HG03103 (cell line): ENCODE results near the gene RASGRP3.

Experiments
- ATAC-seq: cut with Tn5 transposase; IDR thresholded peaks from one replicate; pipeline ENCODE4 v1.9.1; 2021; ENCODE audit warnings: low read depth; ENCODE audit not compliant: unreplicated experiment

RASGRP3 gene

DNA sequence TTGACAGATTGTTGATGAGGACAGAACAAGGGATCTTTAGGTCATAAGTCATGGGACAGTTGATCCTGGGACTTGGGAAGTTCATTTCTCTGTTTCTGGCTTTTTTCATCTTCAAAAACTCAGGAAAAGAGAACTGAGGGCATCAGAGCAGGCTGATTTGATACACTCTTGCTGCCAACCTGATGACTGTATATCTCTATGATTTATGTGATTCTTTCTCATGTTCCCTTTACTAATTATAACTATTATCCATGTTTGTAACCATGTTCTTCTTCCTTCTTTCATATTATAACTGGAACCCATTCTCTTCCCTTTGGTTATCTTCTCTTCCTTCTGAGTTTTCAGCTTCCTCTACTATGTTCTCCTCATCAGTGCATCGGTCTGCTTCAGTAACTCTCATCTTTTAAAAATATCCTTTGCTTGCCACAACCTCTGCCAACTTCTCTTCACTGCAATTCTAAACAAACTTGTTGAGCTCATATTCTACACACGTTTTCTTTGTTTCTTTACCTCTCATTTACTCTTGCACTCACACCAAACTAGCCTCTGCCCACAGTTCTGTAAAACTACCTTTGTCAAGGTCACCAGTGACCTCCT, 13.5 kb downstream of the RASGRP3 start:
- no peak for ATAC-seq

DNA sequence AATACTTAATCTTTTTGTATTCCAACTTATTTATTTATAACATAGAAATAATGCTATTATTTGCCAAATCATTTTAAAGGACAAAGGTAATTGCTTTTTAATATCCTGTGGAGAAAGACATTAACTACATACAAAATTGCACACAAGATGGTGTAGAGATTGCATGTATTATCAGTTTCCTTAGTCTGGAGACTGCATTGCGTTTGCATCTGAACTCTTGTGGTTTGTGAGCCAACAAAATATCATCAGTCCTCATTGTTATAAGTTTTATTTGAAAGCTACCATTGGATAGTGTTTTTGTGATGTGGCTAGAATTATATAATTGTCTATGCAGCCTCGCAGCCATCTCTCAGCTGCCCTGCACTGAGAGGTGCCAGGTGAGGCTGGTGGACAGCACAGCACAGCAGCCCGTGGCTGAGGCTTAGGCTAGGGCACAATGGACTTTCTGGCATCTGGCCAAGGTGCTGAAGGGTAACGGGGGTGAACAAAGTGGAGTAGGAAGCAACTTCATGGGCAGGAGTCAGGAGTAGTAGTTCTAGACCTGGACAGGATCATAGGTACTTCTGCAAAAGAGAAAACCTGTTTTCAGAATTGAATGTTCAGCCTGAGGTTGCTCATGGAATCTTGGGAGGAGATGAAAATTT, 15.1 kb downstream of the RASGRP3 start:
- no peak for ATAC-seq

DNA sequence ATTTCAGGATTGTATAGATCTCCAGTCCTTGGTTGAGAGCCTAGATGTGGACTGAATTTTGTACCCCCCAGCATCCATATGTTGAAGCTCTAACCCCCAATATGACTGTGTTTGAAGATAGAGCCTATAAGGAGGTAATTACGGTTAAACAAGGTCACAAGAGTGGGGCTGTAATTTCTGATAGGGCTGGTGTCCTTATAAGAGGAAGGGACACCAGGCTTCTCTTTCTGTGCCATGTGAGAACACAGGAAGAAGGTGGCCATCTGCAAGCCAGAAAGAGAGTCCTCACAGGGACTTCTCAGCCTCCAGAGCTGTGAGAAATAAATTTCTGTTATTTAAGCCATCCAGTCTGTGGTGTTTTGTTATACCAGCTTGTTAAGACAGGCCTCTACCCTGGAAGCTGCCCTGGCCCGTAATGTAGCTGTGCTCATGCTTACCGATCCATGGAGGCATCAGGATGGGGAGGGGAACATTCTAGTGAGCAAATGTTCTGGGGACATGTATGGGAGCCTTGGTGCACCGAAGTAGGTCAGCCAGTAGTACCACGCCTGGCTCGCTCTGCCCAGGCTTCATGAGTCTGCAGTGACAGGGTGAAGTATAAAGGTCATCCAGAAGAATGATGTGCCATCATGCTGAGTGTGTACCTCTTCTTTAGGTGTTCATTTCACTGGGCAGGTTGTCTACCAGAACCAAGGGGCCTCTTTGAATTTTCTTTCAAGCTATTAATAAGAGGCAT, 16.1 kb downstream of the RASGRP3 start:
- ATAC-seq: no peak

DNA sequence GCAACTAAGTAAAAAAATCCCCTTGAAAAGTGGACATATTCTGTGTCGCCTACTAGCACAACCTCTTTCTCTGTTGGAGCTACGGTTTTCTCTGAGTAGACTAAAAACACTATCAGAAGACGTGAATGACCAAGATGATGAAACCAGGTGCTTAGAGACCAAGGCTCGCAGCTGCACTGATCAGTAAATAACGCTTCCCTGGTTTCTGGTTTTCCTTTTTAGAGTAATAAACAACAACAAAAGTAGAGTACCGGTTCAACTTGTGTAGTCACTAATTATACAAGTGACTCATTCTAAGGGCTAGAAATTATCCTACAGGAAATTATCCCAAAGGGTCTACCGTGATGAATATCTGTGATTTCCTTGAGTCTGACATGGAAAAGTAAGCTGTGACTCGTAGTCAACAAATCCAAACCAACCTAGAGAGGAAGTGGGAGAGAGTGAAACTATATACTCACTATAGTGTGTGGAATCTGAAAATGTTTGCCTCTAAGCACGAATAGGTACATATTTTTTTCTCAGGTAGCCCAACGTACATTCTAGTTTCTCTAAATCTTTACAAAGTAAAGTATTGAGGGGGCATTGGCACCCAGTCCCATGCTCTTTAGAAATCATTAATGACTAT, 17.8 kb downstream of the RASGRP3 start:
- ATAC-seq: peak; percentile 47

DNA sequence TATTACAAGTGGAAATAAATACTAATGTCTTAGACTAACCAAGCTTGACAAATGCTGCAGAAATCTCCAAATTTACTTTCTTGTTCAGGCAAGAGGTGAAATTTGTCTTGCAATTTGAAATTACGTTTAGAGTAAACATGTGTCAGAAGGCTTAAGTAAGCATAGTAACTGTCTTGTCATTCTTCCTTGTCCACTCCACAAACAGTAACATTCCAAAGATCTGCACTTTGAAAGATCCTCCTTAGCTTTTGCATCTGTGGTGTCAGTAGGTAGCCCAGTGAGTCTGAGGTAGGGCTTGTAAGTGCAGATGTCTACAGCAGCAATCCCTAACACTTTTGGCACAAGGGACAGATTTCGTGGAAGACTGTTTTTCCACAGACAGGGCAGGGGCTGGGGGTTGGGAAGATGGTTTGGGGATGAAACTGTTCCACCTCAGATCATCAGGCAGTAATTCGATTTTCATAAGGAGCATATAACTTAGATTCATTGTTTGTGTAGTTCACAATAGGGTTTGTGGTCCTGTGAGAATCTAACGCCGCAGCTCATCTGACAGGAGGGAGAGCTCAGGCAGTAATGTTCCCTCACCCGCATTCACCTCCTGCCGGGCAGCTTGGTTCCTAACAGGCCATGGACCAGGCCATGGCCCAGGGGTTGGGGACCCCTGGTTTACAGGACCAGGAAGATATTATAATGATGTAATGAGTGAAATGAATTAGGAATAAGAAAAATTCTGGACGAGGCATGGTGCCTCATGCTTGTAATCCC, 18.6 kb downstream of the RASGRP3 start:
- no peak for ATAC-seq

DNA sequence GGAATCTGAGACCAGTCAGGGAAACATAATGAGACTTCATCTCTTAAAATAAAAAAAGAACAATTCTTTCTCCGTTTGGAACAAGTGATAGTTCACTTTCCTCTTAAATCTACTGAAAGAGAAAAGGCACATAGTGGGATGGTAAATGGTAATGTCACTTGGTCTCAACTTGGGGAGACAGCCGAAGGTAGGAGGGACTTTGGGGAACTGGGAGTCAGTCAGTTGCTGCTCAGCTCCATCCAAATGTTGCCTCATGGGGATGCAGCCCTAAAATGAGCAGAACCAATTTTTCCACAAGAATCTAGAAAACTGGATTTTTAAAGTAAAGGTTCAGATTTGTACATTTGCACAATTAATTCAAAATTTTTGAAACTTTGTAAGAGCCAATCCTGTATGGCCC, 19.2 kb downstream of the RASGRP3 start:
- no peak for ATAC-seq

DNA sequence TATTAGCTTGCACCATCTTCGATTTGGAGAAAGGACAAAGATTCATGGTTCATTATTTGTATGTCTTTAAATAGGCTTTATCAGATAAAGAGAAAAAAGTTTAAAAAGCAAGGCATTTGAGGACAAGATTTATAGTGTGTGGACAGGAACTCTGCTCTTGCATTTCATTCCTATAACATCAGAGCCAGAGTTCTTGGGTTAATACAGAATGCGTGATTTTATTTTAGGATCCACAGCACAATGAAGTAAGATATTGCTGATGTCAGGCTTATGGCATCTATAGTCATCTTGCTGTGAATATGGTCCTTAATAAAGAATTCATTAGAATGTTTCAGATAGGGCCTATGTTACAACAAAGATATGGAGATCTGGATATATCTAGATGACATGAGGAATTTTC, 19.7 kb downstream of the RASGRP3 start:
- ATAC-seq: no peak

DNA sequence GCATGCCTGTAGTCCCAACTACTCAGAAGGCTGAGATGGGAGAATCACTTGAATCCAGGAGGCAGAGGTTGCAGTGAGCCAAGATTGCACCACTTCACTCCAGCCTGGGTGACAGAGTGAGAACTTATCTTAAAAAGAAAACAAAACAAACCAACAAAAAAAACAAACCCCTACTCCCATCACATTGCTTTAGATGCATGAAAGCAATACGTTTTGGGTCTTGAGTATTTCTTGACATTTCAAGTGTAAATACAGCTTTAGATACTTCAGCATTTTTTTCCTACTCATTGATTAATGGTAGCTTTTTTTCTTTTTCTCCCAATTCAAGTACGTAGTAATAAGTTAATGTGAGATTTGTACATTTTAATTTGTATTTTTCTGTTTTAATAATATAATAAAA, 20.3 kb downstream of the RASGRP3 start:
- ATAC-seq: no peak

DNA sequence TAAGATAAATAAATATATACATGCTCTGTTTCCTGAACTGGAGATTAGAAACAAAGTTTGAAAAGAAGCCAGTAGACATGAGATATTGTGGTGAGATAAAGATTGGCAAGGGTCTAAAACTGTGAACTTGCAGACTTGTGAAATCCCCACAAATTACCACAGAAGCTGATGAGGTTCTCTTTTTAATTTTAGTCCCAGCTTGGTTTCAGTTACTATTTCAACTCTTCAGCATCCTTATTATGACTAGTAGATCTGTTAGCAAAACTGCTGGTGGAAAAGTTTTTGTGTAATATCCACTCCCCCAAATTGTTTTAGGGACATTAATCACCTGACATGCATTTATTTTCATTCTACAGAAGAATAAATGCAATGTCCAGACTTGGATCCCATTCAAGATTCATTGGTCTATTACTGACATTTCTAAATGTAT, 20.8 kb downstream of the RASGRP3 start:
- ATAC-seq: peak; percentile 35

DNA sequence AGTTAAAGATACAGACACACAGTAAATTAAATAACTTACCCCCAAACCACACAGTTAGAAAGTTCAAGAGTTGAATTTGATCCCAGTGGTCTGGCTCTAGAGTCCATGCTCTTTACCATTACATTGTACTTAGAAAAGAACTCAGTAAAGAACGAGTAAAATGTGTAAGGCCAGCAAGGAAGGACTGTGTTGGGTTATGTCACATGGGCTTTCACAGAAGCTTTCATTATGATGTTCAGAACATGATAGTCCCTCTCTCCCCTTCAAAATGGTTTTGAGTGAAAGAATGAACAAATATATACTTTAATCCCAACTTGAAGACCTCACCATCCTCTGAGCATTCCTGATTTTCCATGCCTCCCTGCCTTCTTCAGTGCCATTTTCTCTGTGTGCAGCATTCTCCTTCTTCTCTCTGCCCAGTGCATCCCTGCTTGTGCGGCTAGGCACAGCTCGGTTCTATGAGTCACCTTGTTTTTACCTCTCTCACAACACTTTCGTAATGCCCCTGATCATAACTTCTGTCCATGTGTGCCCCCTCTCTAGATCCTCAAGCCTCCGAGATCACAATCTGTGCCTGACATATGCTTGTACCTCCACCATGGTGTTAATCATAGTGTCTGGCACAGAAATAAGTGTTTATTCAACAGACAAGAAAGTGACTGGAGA, 22.0 kb downstream of the RASGRP3 start:
- peak; percentile 25 for ATAC-seq

DNA sequence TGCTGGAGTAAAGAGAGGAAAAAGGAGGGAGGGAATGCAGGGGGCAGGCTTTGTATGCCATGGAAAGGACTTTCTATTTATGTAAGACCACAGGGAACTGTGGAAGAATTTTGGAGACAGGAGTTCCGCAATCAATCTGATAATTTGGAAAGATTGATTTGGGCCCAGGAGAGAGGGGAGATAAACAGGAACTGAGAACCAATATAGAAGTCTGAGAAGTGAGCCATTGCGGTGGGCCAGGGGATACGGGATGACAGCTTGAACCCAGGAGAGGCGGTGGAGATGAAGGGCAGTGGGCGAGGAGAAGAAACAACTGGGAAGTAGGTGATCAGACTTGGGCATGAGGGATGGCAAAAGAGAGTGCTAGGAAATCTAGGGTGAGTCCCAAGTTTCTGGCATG, 23.7 kb downstream of the RASGRP3 start:
- ATAC-seq: no peak

DNA sequence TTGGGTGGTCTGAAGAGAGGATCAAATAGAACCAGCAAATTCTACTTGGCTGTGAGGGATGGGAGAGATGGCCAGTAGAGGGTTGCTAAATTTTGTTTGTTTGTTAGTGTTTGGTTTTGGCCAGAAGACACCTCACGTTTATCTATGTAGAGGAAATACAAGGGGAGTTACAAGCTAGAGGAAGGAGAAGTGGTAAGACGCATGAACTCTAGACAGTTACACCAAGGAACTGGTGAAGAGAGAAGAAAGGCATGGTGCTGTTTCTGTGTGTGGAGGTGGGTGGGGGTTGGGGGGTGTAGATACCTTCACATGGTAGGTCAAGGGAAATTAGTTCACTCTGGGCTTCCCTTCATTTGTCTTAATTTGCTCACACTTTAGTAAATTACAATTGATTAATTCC, 25.6 kb downstream of the RASGRP3 start:
- ATAC-seq: no peak

DNA sequence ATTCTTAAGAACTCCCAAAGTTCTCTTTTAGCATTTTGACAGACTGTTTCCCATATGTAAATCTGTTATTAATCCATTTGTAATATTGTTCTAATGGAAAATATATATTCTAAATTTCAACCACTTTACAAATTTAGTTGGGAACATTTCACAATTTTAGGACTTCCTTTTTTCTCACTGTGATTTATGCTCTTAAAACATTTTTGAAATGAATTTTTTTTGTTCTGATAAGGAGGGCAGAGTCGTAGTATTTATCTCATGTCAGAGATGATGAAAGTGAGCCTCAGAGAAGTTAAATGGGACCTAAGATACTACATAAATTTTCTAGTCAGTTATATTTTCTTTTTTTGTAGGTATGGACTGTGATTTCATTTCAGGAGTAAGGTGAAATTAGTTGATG, 26.6 kb downstream of the RASGRP3 start:
- no peak for ATAC-seq

DNA sequence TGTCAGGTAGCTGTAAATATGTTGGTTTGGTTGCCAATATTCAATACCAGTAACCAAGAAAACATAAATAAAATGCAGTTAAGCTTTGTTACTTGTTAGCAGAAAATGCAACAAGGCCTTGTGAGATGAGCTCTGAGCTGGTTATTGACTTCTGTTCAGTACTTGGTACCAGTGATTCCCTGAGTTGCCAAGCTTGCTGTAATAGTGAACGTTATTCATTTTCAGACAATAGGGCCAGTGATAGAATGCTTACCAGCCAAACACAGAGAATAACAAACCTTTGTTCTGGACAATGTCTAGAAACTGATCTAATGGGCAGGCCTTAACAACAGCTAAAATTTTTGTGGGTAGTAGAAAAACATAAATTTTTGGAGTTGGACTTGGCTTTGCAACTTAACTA, 29.5 kb downstream of the RASGRP3 start:
- no peak for ATAC-seq

DNA sequence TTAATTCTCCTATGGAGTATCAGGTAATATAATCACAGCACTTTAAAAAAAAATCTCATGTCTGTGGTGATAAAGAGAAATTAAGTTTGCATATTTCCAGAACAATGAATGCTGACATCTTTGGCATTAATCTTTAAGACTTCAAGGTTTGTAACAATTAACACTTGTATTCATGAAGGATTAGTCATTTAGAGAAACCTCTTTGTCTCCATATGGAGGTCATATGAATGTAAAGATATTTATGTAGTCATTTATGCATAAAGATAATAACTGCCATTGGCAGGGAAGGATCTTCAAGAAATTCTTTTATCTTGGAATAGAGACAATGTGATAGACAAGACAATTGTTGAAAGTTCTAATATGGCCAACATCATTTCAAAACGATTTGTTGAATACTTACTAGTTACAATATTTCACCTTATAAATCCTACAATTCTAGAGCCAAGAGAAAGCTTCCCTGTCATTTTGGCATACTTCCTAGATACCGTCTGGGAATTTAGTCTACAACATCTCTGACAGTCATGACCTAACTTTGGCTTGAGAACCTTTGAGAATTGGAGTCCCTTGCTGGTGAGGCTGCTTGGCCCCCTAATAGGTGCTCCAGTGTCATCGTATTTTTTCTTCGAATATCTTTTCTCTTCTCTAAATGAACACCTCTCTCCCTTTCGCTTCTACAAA, 33.6 kb downstream of the RASGRP3 start:
- no peak for ATAC-seq

DNA sequence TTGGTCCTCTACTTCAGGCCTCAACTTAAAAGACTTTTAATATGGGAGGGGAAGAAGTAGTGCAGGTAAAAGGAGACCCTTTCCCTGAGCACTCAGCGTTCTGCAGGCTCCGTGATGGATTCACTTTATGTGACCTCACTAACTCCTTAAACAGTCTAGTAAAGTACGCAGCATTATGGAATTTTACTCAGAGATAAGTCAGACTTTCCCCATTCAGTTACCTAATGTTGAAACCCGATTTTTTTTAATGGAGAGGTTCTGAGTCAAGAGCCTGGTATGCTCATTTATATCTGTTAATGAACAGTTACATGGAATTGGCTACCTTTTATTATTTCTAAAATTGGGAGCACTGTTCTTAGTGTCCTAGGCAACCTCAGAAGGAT, 34.1 kb downstream of the RASGRP3 start:
- no peak for ATAC-seq

DNA sequence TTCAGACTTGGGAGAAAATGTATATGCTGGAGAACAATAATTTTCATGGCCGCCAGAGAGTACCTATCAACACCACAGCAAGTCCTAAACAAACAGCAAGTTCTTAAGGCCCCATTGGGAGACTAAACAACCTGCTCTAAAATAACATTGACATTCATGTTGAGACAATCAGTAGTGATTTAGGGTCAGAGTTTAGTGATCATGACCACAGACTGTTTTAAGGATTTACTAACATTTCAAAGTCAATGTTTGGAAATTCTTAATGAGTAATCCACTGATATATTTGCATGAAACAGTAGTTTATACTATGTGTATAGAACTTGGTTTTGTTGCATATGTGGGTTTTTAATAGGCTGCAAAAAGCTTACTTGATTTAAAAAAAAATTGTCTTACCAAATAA, 34.7 kb downstream of the RASGRP3 start:
- no peak for ATAC-seq

DNA sequence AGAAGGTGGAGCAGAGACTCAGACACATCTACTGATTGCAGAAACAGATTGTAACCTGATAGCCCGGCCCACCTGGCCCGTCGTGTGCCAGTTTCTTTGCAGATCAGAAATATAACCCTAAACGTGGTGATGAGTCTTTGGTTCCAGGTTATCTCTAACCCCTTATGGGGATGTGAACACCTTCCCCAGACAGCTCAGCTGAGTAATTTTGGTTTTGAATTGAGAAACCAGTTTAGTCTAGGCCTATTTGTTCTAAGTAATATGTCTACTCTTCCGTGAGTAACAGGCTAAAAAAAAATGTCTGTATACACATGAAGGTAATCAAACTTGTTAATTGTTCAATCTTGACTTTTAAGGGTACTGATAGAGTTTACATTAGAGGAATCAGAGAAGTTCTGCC, 35.7 kb downstream of the RASGRP3 start:
- ATAC-seq: no peak

DNA sequence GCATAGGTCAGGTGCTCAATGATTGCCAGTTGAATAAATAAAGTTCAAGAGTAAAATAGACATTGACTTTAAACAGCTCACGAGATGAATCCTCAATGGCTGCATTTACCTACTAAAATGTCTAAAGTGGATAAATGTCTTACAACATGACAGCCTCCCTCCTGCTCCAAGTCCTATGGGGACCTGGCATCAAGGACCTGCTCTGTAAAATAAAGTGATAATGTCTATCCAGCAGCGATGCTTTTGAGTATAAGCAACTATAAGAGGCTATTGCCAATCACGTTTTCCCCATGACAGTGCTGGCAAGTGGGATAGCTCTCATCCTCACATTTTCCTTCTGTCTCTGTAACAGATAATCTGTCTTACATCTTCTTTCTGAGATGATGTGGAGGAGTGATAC, 37.0 kb downstream of the RASGRP3 start:
- no peak for ATAC-seq

DNA sequence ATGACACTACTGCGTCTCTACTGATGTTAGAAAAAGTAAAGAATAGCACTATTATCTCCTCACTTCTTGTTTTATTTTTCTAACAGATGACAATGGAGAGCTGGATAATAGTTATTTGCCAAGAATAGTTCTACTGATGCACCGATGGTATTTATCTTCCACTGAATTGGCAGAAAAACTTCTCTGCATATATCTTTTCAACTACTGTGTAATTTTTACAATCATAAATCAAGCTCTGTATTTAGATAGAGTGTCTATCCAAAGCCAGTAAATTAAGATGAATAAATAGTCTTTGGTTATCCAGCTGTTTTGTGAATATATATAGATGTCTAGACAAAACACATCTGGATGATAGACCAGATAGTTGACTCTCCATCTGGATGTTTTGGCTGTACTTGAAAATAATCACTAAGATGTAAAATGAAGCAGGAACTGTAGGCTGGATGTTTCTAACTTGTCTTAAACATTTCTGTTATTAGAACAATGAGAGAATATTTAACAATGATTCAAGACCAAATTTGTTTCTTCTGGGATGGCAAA, 40.1 kb downstream of the RASGRP3 start:
- ATAC-seq: no peak
